K562 (cell line): ENCODE measurements around the gene CSKMT. TPM values are rescaled to one million over a fixed set of nuclear protein-coding genes. Genes with fewer than 3 reads are reported as not detected.

Experiments used
- EZH2 ChIP-seq: IDR thresholded peaks from 2 replicates; pipeline ENCODE4 v1.6.1; 2012; ENCODE audit warnings: low read depth, mild to moderate bottlenecking, inconsistent platforms, low read length, borderline replicate concordance
- FOXA1 ChIP-seq: fragments of 450-650 bp; IDR thresholded peaks from 2 replicates; pipeline ENCODE4 v1.6.1; 2016; ENCODE audit warnings: mild to moderate bottlenecking, borderline replicate concordance
- NCOA6 ChIP-seq: fragments of 450-650 bp; IDR thresholded peaks from 2 replicates; pipeline ENCODE4 v1.6.1; 2017; ENCODE audit warnings: mild to moderate bottlenecking
- NELFE ChIP-seq: IDR thresholded peaks from 2 replicates; pipeline ENCODE4 v1.6.1; 2011; ENCODE audit warnings: mild to moderate bottlenecking; ENCODE audit not compliant: insufficient read depth, insufficient read length
- NFE2L1 ChIP-seq: fragments of 450-650 bp; IDR thresholded peaks from 2 replicates; pipeline ENCODE4 v1.6.1; 2016; ENCODE audit warnings: missing genetic modification characterization, low read depth, mild to moderate bottlenecking, missing compliant biosample characterization, moderate library complexity, borderline replicate concordance
- POLR3G ChIP-seq: IDR thresholded peaks from 2 replicates; pipeline ENCODE4 v1.6.1; 2011; ENCODE audit not compliant: insufficient read length, insufficient replicate concordance; ENCODE audit errors: extremely low read depth
- RAD51 ChIP-seq: fragments of 450-650 bp; IDR thresholded peaks from 2 replicates; pipeline ENCODE4 v1.7.1; 2016; ENCODE audit warnings: low read depth, mild to moderate bottlenecking, borderline replicate concordance
- SPI1 ChIP-seq: IDR thresholded peaks from 2 replicates; pipeline ENCODE4 v1.6.1; 2011; ENCODE audit warnings: low read depth, low read length, control low read depth, borderline replicate concordance
- TRIM24 ChIP-seq, 2 experiments: fragments of 450-650 bp; IDR thresholded peaks; 2 replicates each; pipeline ENCODE4 v1.6.1; 2016
- USF2 ChIP-seq: sonication (generic); formaldehyde crosslinking; IDR thresholded peaks from 2 replicates; pipeline ENCODE4 v1.5.0; 2020; ENCODE audit warnings: missing genetic modification reagents
- ZBED1 ChIP-seq: IDR thresholded peaks from 2 replicates; pipeline ENCODE4 v1.6.1; 2014
- ZNF445 ChIP-seq: fragments of 250-450 bp; sonication (Bioruptor Pico); IDR thresholded peaks from 2 replicates; pipeline ENCODE4 v1.4.0; 2020; ENCODE audit warnings: low read depth, mild to moderate bottlenecking, moderate library complexity
- ZNF592 ChIP-seq: fragments of 450-650 bp; IDR thresholded peaks from 2 replicates; pipeline ENCODE4 v1.6.1; 2017; ENCODE audit warnings: antibody characterized with exemption, mild to moderate bottlenecking
- polyA plus RNA-seq, 8 experiments: library from polyadenylated mRNA; depleted of rRNA in 4 of 8; stranded (reverse) in 5 of 8; unstranded in 3 of 8; fragments of >200 nt; fragmentation: Nextera tagmentation in 2 of 8; fragmentation: Illumina TruSeq in 1 of 8; extraction: Ambion mirVana in 2 of 8; extraction: Trizol in 1 of 8; gene quantifications; 2 replicates each; pipeline versions ENCODE4 v1.2.1 to v1.2.3, GENCODE V29; 2011 to 2014; ENCODE audit warnings: inconsistent platforms in 1 of 8, missing spikeins in 1 of 8
- total RNA-seq, 7 experiments: library from RNA; depleted of rRNA in 6 of 7; stranded (reverse); fragments of >200 nt in 6 of 7; fragmentation: Illumina TruSeq in 2 of 7; extraction: Trizol in 2 of 7; gene quantifications; 2 replicates each; pipeline versions ENCODE4 v1.2.1 to v1.2.3, GENCODE V29; 2011 to 2021; ENCODE audit warnings: low replicate concordance in 1 of 7
- TF ChIP-seq, protein P1 (sequence below): sonication (generic); formaldehyde crosslinking; IDR thresholded peaks from 2 replicates; pipeline ENCODE4 v1.8.1; 2022; ENCODE audit warnings: missing genetic modification reagents
- TF ChIP-seq, protein P2 (sequence below): fragments of 450-650 bp; conservative IDR thresholded peaks from 2 replicates; pipeline ENCODE4 v1.6.1; 2016; ENCODE audit warnings: missing genetic modification characterization, low read depth, mild to moderate bottlenecking, control low read depth, missing compliant biosample characterization
- TF ChIP-seq, protein P3 (sequence below), 3 experiments: fragments of 200-800 bp in 1 of 3; fragments of 250-450 bp in 1 of 3; fragments of 450-650 bp in 1 of 3; sonication (Bioruptor Pico) in 1 of 3; sonication (Bioruptor generic) in 1 of 3; formaldehyde crosslinking in 1 of 3; IDR thresholded peaks; 2 replicates each; pipeline versions ENCODE4 v1.6.1 to v1.8.0; 2016 to 2022; ENCODE audit warnings: mild to moderate bottlenecking in 2 of 3, missing genetic modification characterization in 2 of 3, missing compliant biosample characterization in 1 of 3, moderate library complexity in 1 of 3

The CSKMT gene
- total and polyA plus RNA-seq, 9 of the 15 experiments (the other 6 are each of a cell fraction or from before 2014, with no cell fraction given) = 10.3 to 108 (median 27.2) TPM

GRCh38 chr11:62665075-62665598 is at the start of gene CSKMT, which contains the start of gene C11orf98 (continued):
- no peak for TF ChIP-seq NFE2L1 (tag)
- TF ChIP-seq, protein P1, sequence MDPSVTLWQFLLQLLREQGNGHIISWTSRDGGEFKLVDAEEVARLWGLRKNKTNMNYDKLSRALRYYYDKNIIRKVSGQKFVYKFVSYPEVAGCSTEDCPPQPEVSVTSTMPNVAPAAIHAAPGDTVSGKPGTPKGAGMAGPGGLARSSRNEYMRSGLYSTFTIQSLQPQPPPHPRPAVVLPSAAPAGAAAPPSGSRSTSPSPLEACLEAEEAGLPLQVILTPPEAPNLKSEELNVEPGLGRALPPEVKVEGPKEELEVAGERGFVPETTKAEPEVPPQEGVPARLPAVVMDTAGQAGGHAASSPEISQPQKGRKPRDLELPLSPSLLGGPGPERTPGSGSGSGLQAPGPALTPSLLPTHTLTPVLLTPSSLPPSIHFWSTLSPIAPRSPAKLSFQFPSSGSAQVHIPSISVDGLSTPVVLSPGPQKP (CRISPR knock-in tag) = no peak
- peak; percentile 77; the same call in 1 of the 2 replicates for TF ChIP-seq SPI1
- no peak for TF ChIP-seq FOXA1
- peak in 1 of 2 experiments; percentile 26; a peak in 1 of 4 replicates for TF ChIP-seq TRIM24 (IDR thresholded peaks at IDR 0.05)
- TF ChIP-seq NCOA6 = 0 out of 2 replicates have a peak, but pooled peaks have one; percentile 41
- TF ChIP-seq, protein P2, sequence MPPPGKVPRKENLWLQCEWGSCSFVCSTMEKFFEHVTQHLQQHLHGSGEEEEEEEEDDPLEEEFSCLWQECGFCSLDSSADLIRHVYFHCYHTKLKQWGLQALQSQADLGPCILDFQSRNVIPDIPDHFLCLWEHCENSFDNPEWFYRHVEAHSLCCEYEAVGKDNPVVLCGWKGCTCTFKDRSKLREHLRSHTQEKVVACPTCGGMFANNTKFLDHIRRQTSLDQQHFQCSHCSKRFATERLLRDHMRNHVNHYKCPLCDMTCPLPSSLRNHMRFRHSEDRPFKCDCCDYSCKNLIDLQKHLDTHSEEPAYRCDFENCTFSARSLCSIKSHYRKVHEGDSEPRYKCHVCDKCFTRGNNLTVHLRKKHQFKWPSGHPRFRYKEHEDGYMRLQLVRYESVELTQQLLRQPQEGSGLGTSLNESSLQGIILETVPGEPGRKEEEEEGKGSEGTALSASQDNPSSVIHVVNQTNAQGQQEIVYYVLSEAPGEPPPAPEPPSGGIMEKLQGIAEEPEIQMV (tag) = no peak
- peak; percentile 92 for TF ChIP-seq ZBED1
- TF ChIP-seq ZNF445 (CRISPR knock-in tag) = peak; percentile 84
- no peak for TF ChIP-seq RAD51
- TF ChIP-seq NELFE = peak; percentile 79
- TF ChIP-seq, protein P3, sequence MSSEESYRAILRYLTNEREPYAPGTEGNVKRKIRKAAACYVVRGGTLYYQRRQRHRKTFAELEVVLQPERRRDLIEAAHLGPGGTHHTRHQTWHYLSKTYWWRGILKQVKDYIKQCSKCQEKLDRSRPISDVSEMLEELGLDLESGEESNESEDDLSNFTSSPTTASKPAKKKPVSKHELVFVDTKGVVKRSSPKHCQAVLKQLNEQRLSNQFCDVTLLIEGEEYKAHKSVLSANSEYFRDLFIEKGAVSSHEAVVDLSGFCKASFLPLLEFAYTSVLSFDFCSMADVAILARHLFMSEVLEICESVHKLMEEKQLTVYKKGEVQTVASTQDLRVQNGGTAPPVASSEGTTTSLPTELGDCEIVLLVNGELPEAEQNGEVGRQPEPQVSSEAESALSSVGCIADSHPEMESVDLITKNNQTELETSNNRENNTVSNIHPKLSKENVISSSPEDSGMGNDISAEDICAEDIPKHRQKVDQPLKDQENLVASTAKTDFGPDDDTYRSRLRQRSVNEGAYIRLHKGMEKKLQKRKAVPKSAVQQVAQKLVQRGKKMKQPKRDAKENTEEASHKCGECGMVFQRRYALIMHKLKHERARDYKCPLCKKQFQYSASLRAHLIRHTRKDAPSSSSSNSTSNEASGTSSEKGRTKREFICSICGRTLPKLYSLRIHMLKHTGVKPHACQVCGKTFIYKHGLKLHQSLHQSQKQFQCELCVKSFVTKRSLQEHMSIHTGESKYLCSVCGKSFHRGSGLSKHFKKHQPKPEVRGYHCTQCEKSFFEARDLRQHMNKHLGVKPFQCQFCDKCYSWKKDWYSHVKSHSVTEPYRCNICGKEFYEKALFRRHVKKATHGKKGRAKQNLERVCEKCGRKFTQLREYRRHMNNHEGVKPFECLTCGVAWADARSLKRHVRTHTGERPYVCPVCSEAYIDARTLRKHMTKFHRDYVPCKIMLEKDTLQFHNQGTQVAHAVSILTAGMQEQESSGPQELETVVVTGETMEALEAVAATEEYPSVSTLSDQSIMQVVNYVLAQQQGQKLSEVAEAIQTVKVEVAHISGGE (CRISPR knock-in tag; IDR thresholded peaks at IDR 0.05) = peak in 1 of 3 experiments; percentile 96; a peak in 3 of 6 replicates
- no peak for TF ChIP-seq POLR3G
- TF ChIP-seq USF2 (CRISPR knock-in tag) = no peak
- TF ChIP-seq EZH2 = no peak
- no peak for TF ChIP-seq ZNF592
